ENCODE results near the gene MAPK1. TPM values are rescaled to one million over a fixed set of nuclear protein-coding genes. Genes with fewer than 3 reads are reported as not detected.

Gene MAPK1
- total and polyA plus RNA-seq, 9 of the 15 experiments (the other 6 are each of a cell fraction or from before 2014, with no cell fraction given) = 46.3 to 575 (median 283) TPM

DNA sequence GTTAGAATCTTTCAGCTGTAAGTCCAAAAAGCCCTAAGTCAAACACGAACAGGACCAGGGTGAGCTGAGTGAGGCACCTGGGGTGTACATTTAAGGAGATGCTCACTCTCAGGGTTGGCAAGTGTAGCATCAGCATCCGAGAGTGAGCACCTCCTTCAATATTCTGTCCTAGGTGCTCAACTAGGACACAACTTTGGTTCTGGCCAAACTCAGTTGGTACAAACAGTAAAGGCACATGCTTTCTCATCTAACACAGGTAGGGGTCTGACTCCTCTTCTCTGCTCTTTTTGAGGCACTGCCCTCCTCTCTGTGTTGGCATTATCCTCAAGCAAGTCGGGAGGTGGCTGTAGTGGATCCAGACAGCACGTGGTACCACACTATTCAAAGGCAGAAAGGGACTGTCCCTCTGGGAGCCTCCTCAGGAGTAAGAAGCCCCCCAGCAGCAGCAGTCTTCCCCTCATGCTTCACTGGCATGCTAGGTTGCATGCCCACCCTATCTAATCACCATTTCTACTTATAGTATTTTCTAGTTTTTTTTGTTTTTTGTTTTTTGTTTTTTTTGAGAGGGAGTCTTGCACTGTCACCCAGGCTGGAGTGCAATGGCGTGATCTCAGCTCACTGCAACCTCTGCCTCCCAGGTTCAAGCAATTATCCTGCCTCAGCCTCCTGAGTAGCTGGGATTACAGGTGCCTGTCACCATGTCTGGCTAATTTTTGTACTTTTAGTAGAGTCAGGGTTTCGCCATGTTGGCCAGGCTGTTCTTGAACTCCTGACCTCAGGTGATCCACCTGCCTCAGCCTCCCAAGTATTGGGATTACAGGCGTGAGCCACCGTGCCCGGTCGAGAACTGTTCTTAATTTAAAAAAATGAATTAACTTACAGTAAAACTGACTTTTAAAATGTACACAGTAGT lies 14.7 kb upstream of the MAPK1 start (continued):
- TF ChIP-seq, protein P1, sequence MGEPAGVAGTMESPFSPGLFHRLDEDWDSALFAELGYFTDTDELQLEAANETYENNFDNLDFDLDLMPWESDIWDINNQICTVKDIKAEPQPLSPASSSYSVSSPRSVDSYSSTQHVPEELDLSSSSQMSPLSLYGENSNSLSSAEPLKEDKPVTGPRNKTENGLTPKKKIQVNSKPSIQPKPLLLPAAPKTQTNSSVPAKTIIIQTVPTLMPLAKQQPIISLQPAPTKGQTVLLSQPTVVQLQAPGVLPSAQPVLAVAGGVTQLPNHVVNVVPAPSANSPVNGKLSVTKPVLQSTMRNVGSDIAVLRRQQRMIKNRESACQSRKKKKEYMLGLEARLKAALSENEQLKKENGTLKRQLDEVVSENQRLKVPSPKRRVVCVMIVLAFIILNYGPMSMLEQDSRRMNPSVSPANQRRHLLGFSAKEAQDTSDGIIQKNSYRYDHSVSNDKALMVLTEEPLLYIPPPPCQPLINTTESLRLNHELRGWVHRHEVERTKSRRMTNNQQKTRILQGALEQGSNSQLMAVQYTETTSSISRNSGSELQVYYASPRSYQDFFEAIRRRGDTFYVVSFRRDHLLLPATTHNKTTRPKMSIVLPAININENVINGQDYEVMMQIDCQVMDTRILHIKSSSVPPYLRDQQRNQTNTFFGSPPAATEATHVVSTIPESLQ (CRISPR knock-in tag; IDR thresholded peaks at IDR 0.05) = no peak
- 0 out of 2 replicates have a peak, but pooled peaks have one; percentile 8 for TF ChIP-seq ZNF696 (CRISPR knock-in tag; conservative IDR thresholded peaks at IDR 0.05)
- TF ChIP-seq, protein P2, sequence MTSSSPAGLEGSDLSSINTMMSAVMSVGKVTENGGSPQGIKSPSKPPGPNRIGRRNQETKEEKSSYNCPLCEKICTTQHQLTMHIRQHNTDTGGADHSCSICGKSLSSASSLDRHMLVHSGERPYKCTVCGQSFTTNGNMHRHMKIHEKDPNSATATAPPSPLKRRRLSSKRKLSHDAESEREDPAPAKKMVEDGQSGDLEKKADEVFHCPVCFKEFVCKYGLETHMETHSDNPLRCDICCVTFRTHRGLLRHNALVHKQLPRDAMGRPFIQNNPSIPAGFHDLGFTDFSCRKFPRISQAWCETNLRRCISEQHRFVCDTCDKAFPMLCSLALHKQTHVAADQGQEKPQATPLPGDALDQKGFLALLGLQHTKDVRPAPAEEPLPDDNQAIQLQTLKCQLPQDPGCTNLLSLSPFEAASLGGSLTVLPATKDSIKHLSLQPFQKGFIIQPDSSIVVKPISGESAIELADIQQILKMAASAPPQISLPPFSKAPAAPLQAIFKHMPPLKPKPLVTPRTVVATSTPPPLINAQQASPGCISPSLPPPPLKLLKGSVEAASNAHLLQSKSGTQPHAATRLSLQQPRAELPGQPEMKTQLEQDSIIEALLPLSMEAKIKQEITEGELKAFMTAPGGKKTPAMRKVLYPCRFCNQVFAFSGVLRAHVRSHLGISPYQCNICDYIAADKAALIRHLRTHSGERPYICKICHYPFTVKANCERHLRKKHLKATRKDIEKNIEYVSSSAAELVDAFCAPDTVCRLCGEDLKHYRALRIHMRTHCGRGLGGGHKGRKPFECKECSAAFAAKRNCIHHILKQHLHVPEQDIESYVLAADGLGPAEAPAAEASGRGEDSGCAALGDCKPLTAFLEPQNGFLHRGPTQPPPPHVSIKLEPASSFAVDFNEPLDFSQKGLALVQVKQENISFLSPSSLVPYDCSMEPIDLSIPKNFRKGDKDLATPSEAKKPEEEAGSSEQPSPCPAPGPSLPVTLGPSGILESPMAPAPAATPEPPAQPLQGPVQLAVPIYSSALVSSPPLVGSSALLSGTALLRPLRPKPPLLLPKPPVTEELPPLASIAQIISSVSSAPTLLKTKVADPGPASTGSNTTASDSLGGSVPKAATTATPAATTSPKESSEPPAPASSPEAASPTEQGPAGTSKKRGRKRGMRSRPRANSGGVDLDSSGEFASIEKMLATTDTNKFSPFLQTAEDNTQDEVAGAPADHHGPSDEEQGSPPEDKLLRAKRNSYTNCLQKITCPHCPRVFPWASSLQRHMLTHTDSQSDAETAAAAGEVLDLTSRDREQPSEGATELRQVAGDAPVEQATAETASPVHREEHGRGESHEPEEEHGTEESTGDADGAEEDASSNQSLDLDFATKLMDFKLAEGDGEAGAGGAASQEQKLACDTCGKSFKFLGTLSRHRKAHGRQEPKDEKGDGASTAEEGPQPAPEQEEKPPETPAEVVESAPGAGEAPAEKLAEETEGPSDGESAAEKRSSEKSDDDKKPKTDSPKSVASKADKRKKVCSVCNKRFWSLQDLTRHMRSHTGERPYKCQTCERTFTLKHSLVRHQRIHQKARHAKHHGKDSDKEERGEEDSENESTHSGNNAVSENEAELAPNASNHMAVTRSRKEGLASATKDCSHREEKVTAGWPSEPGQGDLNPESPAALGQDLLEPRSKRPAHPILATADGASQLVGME (CRISPR knock-in tag; IDR thresholded peaks at IDR 0.05) = 0 out of 2 replicates have a peak, but pooled peaks have one; percentile 43
- TF ChIP-seq, protein P3, sequence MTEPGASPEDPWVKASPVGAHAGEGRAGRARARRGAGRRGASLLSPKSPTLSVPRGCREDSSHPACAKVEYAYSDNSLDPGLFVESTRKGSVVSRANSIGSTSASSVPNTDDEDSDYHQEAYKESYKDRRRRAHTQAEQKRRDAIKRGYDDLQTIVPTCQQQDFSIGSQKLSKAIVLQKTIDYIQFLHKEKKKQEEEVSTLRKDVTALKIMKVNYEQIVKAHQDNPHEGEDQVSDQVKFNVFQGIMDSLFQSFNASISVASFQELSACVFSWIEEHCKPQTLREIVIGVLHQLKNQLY (CRISPR knock-in tag; conservative IDR thresholded peaks at IDR 0.05) = peak in 1 of 2 experiments; percentile 80; a peak in 1 of 4 replicates
- peak; percentile 20; the same call in 1 of the 2 replicates for TF ChIP-seq CXXC5 (CRISPR knock-in tag; IDR thresholded peaks at IDR 0.05)
- TF ChIP-seq ELF4 (CRISPR knock-in tag; IDR thresholded peaks at IDR 0.05) = peak; percentile 84
- TF ChIP-seq, protein P4, sequence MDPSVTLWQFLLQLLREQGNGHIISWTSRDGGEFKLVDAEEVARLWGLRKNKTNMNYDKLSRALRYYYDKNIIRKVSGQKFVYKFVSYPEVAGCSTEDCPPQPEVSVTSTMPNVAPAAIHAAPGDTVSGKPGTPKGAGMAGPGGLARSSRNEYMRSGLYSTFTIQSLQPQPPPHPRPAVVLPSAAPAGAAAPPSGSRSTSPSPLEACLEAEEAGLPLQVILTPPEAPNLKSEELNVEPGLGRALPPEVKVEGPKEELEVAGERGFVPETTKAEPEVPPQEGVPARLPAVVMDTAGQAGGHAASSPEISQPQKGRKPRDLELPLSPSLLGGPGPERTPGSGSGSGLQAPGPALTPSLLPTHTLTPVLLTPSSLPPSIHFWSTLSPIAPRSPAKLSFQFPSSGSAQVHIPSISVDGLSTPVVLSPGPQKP (CRISPR knock-in tag; IDR thresholded peaks at IDR 0.05) = peak; percentile 81; the same call in 1 of the 2 replicates
- 0 out of 2 replicates have a peak, but pooled peaks have one; percentile 30 for TF ChIP-seq ZNF586 (CRISPR knock-in tag; conservative IDR thresholded peaks at IDR 0.05)
